Calu3 (cell line): ENCODE measurements around the gene TGM2. TPM values are rescaled to one million over a fixed set of nuclear protein-coding genes. Genes with fewer than 3 reads are reported as not detected.

Source experiments
- BruUV-seq: library from RNA; stranded (reverse); fragments of 400-500 nt; replicated peaks from 2 replicates; lab custom pipeline; 2021; lab: Mats Ljungman, UMichigan
- CTCF ChIA-PET: fragments of 300-600 bp; sonication (Branson Sonifier 250); formaldehyde crosslinking; loops from one replicate; lab custom pipeline; 2022; ENCODE audit warnings: antibody characterized with exemption; lab: Charles Lee
- DNase-seq: peaks from one replicate; pipeline ENCODE4 v3.0.0; 2022
- H3K27ac Mint-ChIP-seq: one replicate; pipeline ENCODE4 v1.8.0; 2022; ENCODE audit warnings: mixed read lengths; ENCODE audit not compliant: unreplicated experiment
- H3K27me3 Mint-ChIP-seq: one replicate; pipeline ENCODE4 v1.8.0; 2022; ENCODE audit warnings: mixed read lengths; ENCODE audit not compliant: unreplicated experiment
- H3K36me3 Mint-ChIP-seq: one replicate; pipeline ENCODE4 v1.8.0; 2022; ENCODE audit warnings: mild to moderate bottlenecking, moderate library complexity, mixed read lengths; ENCODE audit not compliant: insufficient read depth, unreplicated experiment
- H3K4me1 Mint-ChIP-seq: one replicate; pipeline ENCODE4 v1.8.0; 2022; ENCODE audit warnings: mild to moderate bottlenecking, low read depth, mixed read lengths; ENCODE audit not compliant: unreplicated experiment
- H3K4me3 Mint-ChIP-seq: one replicate; pipeline ENCODE4 v1.8.0; 2022; ENCODE audit warnings: mild to moderate bottlenecking, low read depth, moderate library complexity, mixed read lengths; ENCODE audit not compliant: unreplicated experiment
- H3K9me3 Mint-ChIP-seq: one replicate; pipeline ENCODE4 v1.8.0; 2022; ENCODE audit warnings: low read depth, mixed read lengths; ENCODE audit not compliant: unreplicated experiment
- intact Hi-C: fragments of 100-400 bp; cut with micrococcal nuclease; formaldehyde crosslinking; loops from one replicate; pipeline ENCODE4 v1.10.0; 2022; ENCODE audit not compliant: unreplicated experiment
- total RNA-seq: library from RNA; stranded (reverse); gene quantifications from 2 replicates; pipeline ENCODE4 v1.2.3, GENCODE V29; 2022
- TF ChIP-seq, protein P1 (sequence below): fragments of 200-600 bp; IDR thresholded peaks from one replicate; pipeline ENCODE4 v1.8.0; 2022; ENCODE audit warnings: antibody characterized with exemption; ENCODE audit not compliant: unreplicated experiment

Gene TGM2
- total RNA-seq, 1 experiment from 2014 or later = 311 TPM

DNA sequence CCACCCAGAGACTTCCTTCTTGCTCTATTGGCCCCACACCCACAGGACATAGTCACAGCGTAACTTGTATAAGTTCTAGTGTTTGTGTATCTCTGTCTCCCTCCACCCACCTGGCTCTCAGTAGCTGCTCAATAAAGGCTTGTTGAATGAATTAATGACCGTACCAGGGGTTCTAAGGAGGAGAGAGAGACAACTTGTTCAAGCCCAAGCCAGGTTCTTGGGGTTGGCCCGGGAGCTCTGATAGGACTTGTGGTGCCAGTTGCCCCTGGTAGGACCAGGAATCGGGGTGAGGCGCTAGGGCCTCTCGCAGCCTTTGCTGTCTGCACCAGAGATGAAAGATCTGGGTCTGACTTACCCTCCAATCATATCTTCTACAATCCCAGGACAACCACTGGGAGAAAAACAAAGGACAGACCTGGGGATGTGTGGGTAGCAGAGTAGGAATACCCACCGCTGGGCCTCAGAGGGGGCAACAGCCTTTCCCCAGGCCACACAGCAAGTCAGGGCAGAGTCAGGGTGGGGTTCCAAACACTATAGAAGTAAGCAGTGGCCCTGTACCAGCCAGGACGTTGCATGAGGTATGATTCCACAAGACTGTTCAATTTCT, 5.3 kb upstream of the TGM2 start:
- Mint-ChIP-seq H3K27ac (peak overlapping the region; percentile 23), H3K27me3 (no peaks in the 10 kb centered on the region), H3K9me3 (no peaks in the 10 kb centered on the region), H3K36me3 (peaks cover 20% of the 10 kb centered on the region), H3K4me1 (peaks cover 84% of the 10 kb centered on the region), H3K4me3 (no peak overlapping the region)
- intact Hi-C loops = no loop called here
- TF ChIP-seq, protein P1, sequence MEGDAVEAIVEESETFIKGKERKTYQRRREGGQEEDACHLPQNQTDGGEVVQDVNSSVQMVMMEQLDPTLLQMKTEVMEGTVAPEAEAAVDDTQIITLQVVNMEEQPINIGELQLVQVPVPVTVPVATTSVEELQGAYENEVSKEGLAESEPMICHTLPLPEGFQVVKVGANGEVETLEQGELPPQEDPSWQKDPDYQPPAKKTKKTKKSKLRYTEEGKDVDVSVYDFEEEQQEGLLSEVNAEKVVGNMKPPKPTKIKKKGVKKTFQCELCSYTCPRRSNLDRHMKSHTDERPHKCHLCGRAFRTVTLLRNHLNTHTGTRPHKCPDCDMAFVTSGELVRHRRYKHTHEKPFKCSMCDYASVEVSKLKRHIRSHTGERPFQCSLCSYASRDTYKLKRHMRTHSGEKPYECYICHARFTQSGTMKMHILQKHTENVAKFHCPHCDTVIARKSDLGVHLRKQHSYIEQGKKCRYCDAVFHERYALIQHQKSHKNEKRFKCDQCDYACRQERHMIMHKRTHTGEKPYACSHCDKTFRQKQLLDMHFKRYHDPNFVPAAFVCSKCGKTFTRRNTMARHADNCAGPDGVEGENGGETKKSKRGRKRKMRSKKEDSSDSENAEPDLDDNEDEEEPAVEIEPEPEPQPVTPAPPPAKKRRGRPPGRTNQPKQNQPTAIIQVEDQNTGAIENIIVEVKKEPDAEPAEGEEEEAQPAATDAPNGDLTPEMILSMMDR = no peak
- no TSS peak for BruUV-seq
- no peak for DNase-seq
- CTCF ChIA-PET = interaction anchor here (1.1 to 2.5 kb wide), 3 partner anchors 48 to 113 kb away, joined by 3 to 9 read pairs (median 6); no protein-coding TSS in a partner anchor

DNA sequence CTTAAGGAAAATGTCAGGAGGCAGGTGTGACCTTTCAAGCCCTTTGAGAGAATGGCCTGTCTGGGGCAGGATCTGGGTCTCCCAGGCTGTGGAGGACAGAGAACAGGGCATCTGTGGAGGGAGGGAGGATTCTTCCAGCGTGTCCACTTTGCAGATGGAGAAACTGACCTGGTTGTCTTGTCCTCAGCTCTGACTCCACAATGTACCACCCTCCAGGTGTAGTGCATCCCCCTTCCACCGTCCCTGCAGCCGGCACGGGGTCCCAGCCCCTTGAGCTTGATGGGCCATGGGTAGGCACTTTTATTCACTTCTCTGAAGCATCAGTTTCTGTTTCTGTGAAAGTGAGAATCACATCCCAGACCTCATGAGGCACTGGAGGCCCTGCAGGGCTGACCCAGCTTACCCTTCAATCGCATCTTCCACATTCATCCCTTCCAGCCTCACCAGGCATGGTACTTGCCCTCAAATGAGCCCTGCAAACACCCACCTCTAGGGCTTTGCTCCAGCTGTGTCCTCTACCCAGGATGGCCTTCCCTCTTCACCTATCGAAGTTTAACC, 4.6 kb upstream of the TGM2 start:
- H3K4me3 Mint-ChIP-seq = no peak overlapping the region
- no peaks in the 10 kb centered on the region for H3K27me3 Mint-ChIP-seq
- BruUV-seq = no TSS peak
- DNase-seq = no peak
- intact Hi-C loops = loop anchor here (5.0 kb wide), 1 partner anchor 42 kb away; no protein-coding TSS in a partner anchor
- CTCF ChIA-PET = interaction anchor here (1.1 to 3.5 kb wide), 5 partner anchors 17 to 112 kb away, joined by 3 to 10 read pairs (median 6); no protein-coding TSS in a partner anchor
- H3K36me3 Mint-ChIP-seq = peaks cover 26% of the 10 kb centered on the region
- peaks cover 88% of the 10 kb centered on the region for H3K4me1 Mint-ChIP-seq
- TF ChIP-seq, protein P1 = no peak
- no peaks in the 10 kb centered on the region for H3K9me3 Mint-ChIP-seq
- peak overlapping the region; percentile 23 for H3K27ac Mint-ChIP-seq

DNA sequence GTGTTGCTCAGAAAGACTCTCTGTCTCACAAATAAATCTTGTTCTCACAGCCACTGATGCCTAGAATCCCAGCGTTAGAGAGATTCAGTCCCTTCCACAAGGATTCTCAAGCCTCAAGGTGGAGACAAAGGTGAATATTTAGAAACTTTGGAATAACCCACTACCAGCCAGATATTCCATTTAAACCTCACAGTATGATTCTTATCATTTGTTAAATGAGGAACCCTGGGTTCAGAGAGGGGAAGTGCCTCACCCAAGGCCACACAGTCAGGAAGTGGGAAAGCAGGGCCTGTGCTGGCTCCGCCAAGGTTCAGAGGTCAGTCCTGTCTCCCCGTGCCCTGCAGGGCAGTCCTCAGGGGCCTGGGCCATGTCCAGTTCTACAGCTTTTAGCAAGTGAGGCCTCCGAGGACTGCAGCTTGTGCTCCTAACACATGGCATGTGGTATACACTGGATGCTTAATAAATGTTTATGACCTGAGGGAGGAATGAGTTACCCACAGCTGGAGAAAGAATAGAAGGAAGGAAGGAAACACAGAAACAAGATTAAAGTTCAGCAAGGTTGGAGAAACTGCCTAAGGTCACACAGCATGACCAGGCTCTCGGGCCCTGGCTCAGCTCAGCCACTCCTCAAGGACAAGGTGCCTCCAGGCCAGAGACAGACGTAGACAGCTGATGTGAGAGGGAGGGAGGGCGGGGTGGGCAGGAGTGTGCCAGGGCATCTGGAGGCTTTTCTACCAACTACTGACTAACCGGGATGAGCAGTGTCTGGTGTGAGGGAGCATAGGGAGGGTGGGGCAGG, 3.9 kb upstream of the TGM2 start:
- Mint-ChIP-seq H3K4me1 (peaks cover 84% of the 10 kb centered on the region), H3K4me3 (no peak overlapping the region), H3K9me3 (no peaks in the 10 kb centered on the region), H3K27ac (peak overlapping the region; percentile 14), H3K27me3 (no peaks in the 10 kb centered on the region), H3K36me3 (peaks cover 32% of the 10 kb centered on the region)
- DNase-seq = no peak
- TF ChIP-seq, protein P1 = no peak
- BruUV-seq = no TSS peak
- CTCF ChIA-PET = interaction anchor here (0.6 to 3.5 kb wide), 7 partner anchors 17 to 681 kb away, joined by 3 to 13 read pairs (median 9); no protein-coding TSS in a partner anchor
- intact Hi-C loops = loop anchor here (1.0 to 5.0 kb wide), 2 partner anchors 42 to 52 kb away; no protein-coding TSS in a partner anchor
